SK-N-MC (cell line): ENCODE data around the gene TIMP3.

Experiments
- EZH2 ChIP-seq: fragments of 200-600 bp; sonication (generic); IDR thresholded peaks from one replicate; pipeline ENCODE4 v1.6.1; 2017; ENCODE audit warnings: antibody characterized with exemption
- POLR2AphosphoS5 ChIP-seq: IDR thresholded peaks from 2 replicates; pipeline ENCODE4 v1.6.1; 2012; ENCODE audit warnings: mild to moderate bottlenecking, low read depth, low read length, borderline replicate concordance

DNA sequence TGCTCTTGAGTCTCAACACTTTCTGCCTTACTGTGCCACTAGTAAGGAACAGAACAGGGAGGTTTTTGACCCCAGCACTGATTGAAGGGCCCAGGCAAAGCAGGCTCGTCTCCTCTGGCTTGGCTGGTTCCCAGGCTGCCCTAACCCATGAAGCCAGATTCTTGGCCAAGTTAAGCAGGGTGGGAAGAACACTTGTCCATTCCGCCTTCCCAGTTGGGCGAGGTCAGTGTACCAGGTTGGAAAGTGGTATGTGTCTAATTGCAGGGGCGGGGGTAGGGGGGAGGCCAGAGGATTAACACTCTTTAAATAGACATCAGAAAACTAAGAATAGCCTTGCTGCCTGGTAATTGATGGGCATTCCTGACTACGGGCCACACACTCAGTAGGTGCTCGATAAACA lies 14.4 kb downstream of the TIMP3 start:
- TF ChIP-seq EZH2 = no peak
- no peak for TF ChIP-seq POLR2AphosphoS5
